HG03354 (cell line): ENCODE measurements around the gene SH3RF3.

Experiments used
- ATAC-seq: cut with Tn5 transposase; IDR thresholded peaks from one replicate; pipeline ENCODE4 v1.9.1; 2021; ENCODE audit warnings: mild to moderate bottlenecking; ENCODE audit not compliant: unreplicated experiment, poor library complexity, severe bottlenecking

Gene SH3RF3

GRCh38 chr2:109391243-109391642 is 262.2 kb downstream of the SH3RF3 start:
- no peak for ATAC-seq

GRCh38 chr2:109392140-109392539 is 263.1 kb downstream of the SH3RF3 start:
- no peak for ATAC-seq

- no peak for ATAC-seq
Observed at GRCh38 chr2:109392816-109393661, 264.0 kb downstream of the SH3RF3 start.

GRCh38 chr2:109393662-109393972 is 264.6 kb downstream of the SH3RF3 start:
- ATAC-seq = no peak

GRCh38 chr2:109395494-109396201 is 266.6 kb downstream of the SH3RF3 start:
- ATAC-seq = no peak

- no peak for ATAC-seq
Observed at GRCh38 chr2:109396202-109397180, 267.5 kb downstream of the SH3RF3 start.

- no peak for ATAC-seq
Observed at GRCh38 chr2:109397893-109398292, 268.9 kb downstream of the SH3RF3 start.

GRCh38 chr2:109398366-109399015 is 269.5 kb downstream of the SH3RF3 start:
- ATAC-seq = no peak

GRCh38 chr2:109399066-109399465 is 270.1 kb downstream of the SH3RF3 start:
- ATAC-seq = no peak

- no peak for ATAC-seq
Observed at GRCh38 chr2:109400102-109400501, 271.1 kb downstream of the SH3RF3 start.

GRCh38 chr2:109401370-109401769 is 272.4 kb downstream of the SH3RF3 start:
- no peak for ATAC-seq

GRCh38 chr2:109402180-109402579 is 273.2 kb downstream of the SH3RF3 start:
- ATAC-seq = no peak

- ATAC-seq = no peak
Observed at GRCh38 chr2:109402980-109403840, 274.2 kb downstream of the SH3RF3 start.

- ATAC-seq = no peak
Observed at GRCh38 chr2:109403841-109404201, 274.8 kb downstream of the SH3RF3 start.

- no peak for ATAC-seq
Observed at GRCh38 chr2:109404681-109405080, 275.7 kb downstream of the SH3RF3 start.

GRCh38 chr2:109405873-109406272 is 276.9 kb downstream of the SH3RF3 start:
- ATAC-seq = no peak

GRCh38 chr2:109406301-109406700 is 277.3 kb downstream of the SH3RF3 start:
- no peak for ATAC-seq

GRCh38 chr2:109407276-109408042 is 278.5 kb downstream of the SH3RF3 start:
- ATAC-seq = no peak
